RWPE2 (cell line): ENCODE measurements around the gene MGAT4D.

Source experiments
- ATAC-seq: fragments of 200-7000 bp; cut with Tn5 transposase; 3 replicates; pipeline ENCODE4 v1.9.1; 2021; ENCODE audit warnings: low read depth
- DNase-seq: peaks from one replicate; pipeline ENCODE4 v3.0.0-alpha.2; 2020; ENCODE audit warnings: low spot score
- H3K27ac ChIP-seq: fragments of 450-650 bp; 2 replicates; pipeline ENCODE4 v1.5.1; 2017; ENCODE audit warnings: mild to moderate bottlenecking; ENCODE audit not compliant: poor library complexity, severe bottlenecking
- H3K27me3 ChIP-seq: fragments of 250-450 bp; sonication (Bioruptor Pico); 2 replicates; pipeline ENCODE4 v1.5.1; 2021; ENCODE audit warnings: mild to moderate bottlenecking, moderate library complexity; ENCODE audit not compliant: insufficient read depth, poor library complexity, severe bottlenecking
- H3K36me3 ChIP-seq: fragments of 250-450 bp; sonication (Bioruptor Pico); 2 replicates; pipeline ENCODE4 v1.5.1; 2020; ENCODE audit warnings: low read depth, mild to moderate bottlenecking, moderate library complexity
- H3K4me1 ChIP-seq: fragments of 250-450 bp; sonication (Bioruptor Pico); 2 replicates; pipeline ENCODE4 v1.5.1; 2021; ENCODE audit warnings: mild to moderate bottlenecking, moderate library complexity; ENCODE audit not compliant: insufficient read depth, poor library complexity, severe bottlenecking
- H3K4me3 ChIP-seq: fragments of 250-450 bp; sonication (Bioruptor Pico); 2 replicates; pipeline ENCODE4 v1.5.1; 2021; ENCODE audit warnings: mild to moderate bottlenecking, moderate library complexity; ENCODE audit not compliant: severe bottlenecking
- H3K9me3 ChIP-seq: fragments of 250-450 bp; sonication (Bioruptor Pico); 2 replicates; pipeline ENCODE4 v1.5.1; 2021; ENCODE audit warnings: mild to moderate bottlenecking, moderate library complexity; ENCODE audit not compliant: severe bottlenecking
- CTCF ChIP-seq: fragments of 450-650 bp; IDR thresholded peaks from one replicate; pipeline ENCODE4 v1.5.1; 2017; ENCODE audit warnings: mild to moderate bottlenecking, moderate library complexity; ENCODE audit not compliant: poor library complexity, severe bottlenecking

Gene MGAT4D

GRCh38 chr4:140485939-140486338, 12.2 kb downstream of the MGAT4D start:
- Histone ChIP-seq H3K4me3 (no peak overlapping the region), H3K9me3 (no peaks in the 10 kb centered on the region), H3K4me1 (no peaks in the 10 kb centered on the region), H3K36me3 (no peaks in the 10 kb centered on the region), H3K27ac (no peak overlapping the region), H3K27me3 (peaks cover 3% of the 10 kb centered on the region)
- DNase-seq (no peak), ATAC-seq (no peak)
- TF ChIP-seq CTCF = no peak

GRCh38 chr4:140483445-140483844, 14.6 kb downstream of the MGAT4D start:
- Histone ChIP-seq H3K9me3 (no peaks in the 10 kb centered on the region), H3K4me1 (no peaks in the 10 kb centered on the region), H3K27me3 (peaks cover 3% of the 10 kb centered on the region), H3K36me3 (no peaks in the 10 kb centered on the region), H3K4me3 (no peak overlapping the region), H3K27ac (no peak overlapping the region)
- no peak for ATAC-seq
- no peak for DNase-seq
- TF ChIP-seq CTCF = no peak

- Histone ChIP-seq H3K36me3 (no peaks in the 10 kb centered on the region), H3K27me3 (no peaks in the 10 kb centered on the region), H3K4me1 (no peaks in the 10 kb centered on the region), H3K9me3 (no peaks in the 10 kb centered on the region), H3K4me3 (no peak overlapping the region), H3K27ac (no peak overlapping the region)
- DNase-seq (no peak), ATAC-seq (no peak)
- no peak for TF ChIP-seq CTCF
These were observed 25.9 kb downstream of the MGAT4D start for GRCh38 chr4:140472156-140472555.

- no peak for TF ChIP-seq CTCF
- H3K9me3 ChIP-seq = no peaks in the 10 kb centered on the region
- H3K36me3 ChIP-seq = no peaks in the 10 kb centered on the region
- H3K27ac ChIP-seq = no peak overlapping the region
- H3K4me1 ChIP-seq = no peaks in the 10 kb centered on the region
- H3K27me3 ChIP-seq = no peaks in the 10 kb centered on the region
- DNase-seq (no peak), ATAC-seq (no peak)
- no peak overlapping the region for H3K4me3 ChIP-seq
These were observed 28.0 kb downstream of the MGAT4D start for GRCh38 chr4:140469791-140470733.

- TF ChIP-seq CTCF = no peak
- H3K27me3 ChIP-seq = no peaks in the 10 kb centered on the region
- H3K27ac ChIP-seq = no peak overlapping the region
- ATAC-seq (no peak), DNase-seq (no peak)
- no peaks in the 10 kb centered on the region for H3K4me1 ChIP-seq
- H3K9me3 ChIP-seq = no peaks in the 10 kb centered on the region
- no peak overlapping the region for H3K4me3 ChIP-seq
- no peaks in the 10 kb centered on the region for H3K36me3 ChIP-seq
These were observed 31.9 kb downstream of the MGAT4D start for GRCh38 chr4:140466146-140466545.
